Activated effector memory CD4-positive, alpha-beta T cell treated with anti-CD3 and anti-CD28 coated beads, Interleukin-2, amount 50 U/mL, for 16 hours (primary cell): ENCODE data around the gene PKDREJ.

Source experiments
- DNase-seq: peaks from one replicate; pipeline ENCODE4 v3.0.0-alpha.2; 2020

PKDREJ gene

GRCh38 chr22:46233231-46233630 lies 29.9 kb downstream of the PKDREJ start:
- DNase-seq = no peak

DNA sequence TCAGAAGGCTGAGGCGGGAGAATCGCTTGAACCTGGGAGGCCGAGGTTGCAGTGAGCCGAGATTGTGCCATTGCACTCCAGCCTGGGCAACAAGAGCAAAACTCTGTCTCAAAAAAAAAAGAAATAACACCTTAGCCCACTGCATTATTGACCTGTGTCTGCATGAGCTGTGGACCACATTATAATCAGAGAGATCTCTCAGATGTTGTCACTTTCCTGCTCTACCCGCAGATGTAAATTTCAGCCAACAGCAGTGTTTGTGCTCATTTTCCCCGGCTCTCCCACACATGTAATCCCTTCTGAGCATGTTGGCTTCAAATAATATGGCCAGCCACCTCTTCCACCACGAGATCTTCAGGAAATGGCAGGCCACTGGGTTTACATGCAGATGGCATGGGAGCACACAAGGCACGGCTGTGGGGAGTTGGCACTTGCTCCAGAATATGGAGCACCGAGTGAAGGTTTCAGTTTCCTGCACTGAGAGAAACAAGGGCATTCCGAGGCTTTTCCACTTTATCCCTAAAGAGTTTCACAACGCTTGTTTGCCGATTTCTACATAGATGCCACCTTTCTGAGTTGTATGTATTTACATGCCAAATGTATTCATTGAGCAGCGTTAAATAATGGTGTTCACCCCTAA lies 32.8 kb downstream of the PKDREJ start:
- DNase-seq = no peak

DNA sequence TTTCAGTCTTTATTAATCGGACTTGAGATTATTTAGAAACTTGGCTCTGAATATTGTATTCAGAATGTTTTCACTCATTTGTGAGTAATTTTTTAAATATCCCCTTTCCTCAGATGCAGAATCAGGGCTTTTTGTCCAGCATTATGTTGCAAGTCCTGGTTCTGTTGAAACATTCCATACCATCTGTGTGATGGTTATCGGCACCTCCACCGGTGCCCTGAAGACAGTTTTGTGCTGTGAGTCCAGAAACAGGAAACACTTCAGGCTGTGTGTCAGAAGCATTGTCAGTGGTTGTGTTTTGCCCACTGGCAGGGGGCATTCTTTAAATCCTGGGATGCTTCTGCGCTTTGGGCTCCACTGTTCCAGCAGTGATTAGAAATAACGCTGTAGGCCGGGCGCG lies 33.4 kb downstream of the PKDREJ start:
- no peak for DNase-seq

GRCh38 chr22:46226577-46226976 lies 36.6 kb downstream of the PKDREJ start:
- no peak for DNase-seq

DNA sequence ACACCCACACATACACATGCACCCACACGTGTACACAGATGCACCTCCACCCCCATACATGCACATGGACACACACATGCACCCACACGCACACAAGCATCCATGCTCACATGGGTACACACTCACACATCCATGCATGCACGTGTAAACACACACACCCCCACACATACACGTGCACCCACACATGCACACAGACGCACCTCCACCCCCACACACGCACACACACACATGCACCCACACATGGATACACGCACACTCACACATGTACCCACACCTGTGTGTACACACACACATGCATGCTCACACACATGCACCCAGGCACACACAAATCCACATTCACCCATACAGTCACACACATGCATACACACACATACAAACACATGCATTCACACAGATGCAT lies 37.5 kb downstream of the PKDREJ start:
- DNase-seq = no peak

DNA sequence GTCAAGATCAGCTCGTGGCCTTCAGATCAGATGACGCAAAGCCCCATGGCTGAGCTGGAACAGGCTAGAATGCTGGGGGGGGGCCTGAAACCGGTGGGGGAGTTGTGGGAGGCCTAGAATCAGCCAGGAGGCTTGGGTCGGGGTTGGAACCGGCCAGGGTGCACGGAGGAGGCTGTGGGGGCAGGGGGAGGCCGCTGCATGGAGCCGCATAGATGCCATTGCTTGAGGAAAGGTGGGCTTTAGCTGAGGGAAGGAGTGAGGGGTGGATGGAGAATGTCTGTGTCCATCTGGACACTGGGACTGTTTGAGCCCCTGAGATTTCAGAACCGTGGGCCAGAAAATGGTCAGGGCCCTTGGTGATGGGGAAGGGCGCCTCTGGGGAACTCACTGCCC lies 38.2 kb downstream of the PKDREJ start:
- no peak for DNase-seq

GRCh38 chr22:46224044-46224897 lies 38.9 kb downstream of the PKDREJ start:
- DNase-seq = no peak

GRCh38 chr22:46220921-46221320 lies 42.2 kb downstream of the PKDREJ start:
- no peak for DNase-seq

DNA sequence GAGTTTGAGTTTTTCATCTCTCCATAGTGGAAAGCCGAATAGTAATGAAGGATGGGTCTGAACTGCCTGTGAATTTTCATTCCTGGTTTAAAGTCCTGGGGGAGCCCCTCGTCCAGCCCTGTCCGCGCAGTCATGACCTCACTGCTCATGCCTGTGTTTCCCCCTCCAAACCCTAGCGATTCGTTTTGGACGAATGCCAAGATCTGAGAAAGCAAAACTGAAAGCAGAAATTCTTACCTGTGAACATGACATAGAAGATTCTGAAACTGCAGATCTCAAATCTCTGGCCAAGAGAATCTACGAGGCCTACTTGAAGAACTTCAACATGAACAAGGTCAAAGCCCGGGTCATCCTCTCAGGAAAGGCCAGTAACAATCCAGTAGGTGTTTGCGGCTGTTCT lies 43.5 kb downstream of the PKDREJ start:
- DNase-seq = no peak

DNA sequence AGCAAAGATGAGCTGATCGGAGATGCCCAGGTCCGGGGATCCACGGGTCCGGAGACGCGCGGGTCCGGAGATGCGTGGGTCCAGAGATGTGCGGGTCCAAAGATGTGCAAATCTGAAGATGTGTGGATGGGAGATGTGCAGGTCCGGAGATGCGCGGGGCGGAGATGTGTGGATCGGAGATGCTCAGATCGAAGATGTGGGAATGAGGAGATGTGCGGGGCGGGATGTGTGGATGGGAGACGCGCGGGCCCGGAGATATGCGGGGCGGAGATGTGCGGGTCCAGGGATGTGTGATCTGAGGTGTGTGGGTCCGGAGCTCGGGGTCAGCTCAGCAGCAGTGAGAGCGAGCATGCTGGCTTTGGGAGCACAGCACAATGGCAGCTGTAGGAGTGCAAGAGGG lies 48.5 kb downstream of the PKDREJ start:
- DNase-seq = no peak

DNA sequence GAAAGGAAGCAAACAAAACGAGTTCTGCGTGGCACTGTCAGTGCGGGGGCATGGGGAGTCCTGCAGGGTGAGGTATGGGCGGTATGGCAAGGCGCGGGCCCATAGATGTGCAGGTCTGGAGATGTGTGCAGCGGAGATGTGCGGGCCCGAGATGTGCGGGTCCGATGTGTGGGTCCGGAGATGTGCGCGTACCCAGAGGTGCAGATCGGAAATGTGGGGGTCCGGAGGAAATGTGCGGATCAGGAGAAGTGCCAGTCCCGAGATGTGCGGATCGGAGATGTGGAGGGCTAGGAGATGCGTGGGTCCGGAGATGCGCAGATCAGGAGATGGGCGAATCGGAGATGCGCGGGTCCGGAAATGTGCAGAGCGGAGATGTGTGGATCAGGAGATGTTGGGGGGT lies 49.0 kb downstream of the PKDREJ start:
- DNase-seq = no peak

- no peak for DNase-seq
Measured at GRCh38 chr22:46213052-46213451, 50.1 kb downstream of the PKDREJ start.

GRCh38 chr22:46212195-46212594 lies 50.9 kb downstream of the PKDREJ start:
- no peak for DNase-seq

GRCh38 chr22:46209262-46209661 lies 53.9 kb downstream of the PKDREJ start:
- DNase-seq = no peak
